CMK (cell line): ENCODE results near the gene APOL5.

Experiments
- DNase-seq: peaks from one replicate; pipeline ENCODE4 v3.0.0-alpha.2; 2010; ENCODE audit warnings: low read depth

APOL5 gene

GRCh38 chr22:35742342-35743100, 24.8 kb downstream of the APOL5 start:
- DNase-seq = no peak

- no peak for DNase-seq
Observed at GRCh38 chr22:35743326-35743860, 25.7 kb downstream of the APOL5 start.

GRCh38 chr22:35746248-35746647, 28.6 kb downstream of the APOL5 start:
- no peak for DNase-seq

GRCh38 chr22:35746946-35747703, 29.5 kb downstream of the APOL5 start:
- no peak for DNase-seq

GRCh38 chr22:35749808-35750207, 32.1 kb downstream of the APOL5 start:
- DNase-seq = no peak

GRCh38 chr22:35752006-35752862, 34.6 kb downstream of the APOL5 start:
- DNase-seq = no peak

GRCh38 chr22:35752863-35753189, 35.2 kb downstream of the APOL5 start:
- DNase-seq = no peak

- no peak for DNase-seq
Observed at GRCh38 chr22:35754761-35755160, 37.1 kb downstream of the APOL5 start.

- DNase-seq = no peak
Observed at GRCh38 chr22:35756722-35757121, 39.0 kb downstream of the APOL5 start.

GRCh38 chr22:35758394-35758793, 40.7 kb downstream of the APOL5 start:
- DNase-seq = no peak

GRCh38 chr22:35761037-35761436, 43.4 kb downstream of the APOL5 start:
- DNase-seq = no peak

GRCh38 chr22:35766654-35767580, 49.2 kb downstream of the APOL5 start:
- DNase-seq = no peak

- no peak for DNase-seq
Observed at GRCh38 chr22:35769974-35770373, 52.3 kb downstream of the APOL5 start.

GRCh38 chr22:35775339-35775738, 57.7 kb downstream of the APOL5 start:
- DNase-seq = no peak

- DNase-seq = no peak
Observed at GRCh38 chr22:35777335-35777975, 59.8 kb downstream of the APOL5 start.
